ENCODE measurements around the gene NETO2. TPM values are rescaled to one million over a fixed set of nuclear protein-coding genes. Genes with fewer than 3 reads are reported as not detected.

Gene NETO2
- total and polyA plus RNA-seq, 2 donors (not counting 1 experiment from before 2014, with no cell fraction given) = 3.0 to 13.2 TPM

DNA sequence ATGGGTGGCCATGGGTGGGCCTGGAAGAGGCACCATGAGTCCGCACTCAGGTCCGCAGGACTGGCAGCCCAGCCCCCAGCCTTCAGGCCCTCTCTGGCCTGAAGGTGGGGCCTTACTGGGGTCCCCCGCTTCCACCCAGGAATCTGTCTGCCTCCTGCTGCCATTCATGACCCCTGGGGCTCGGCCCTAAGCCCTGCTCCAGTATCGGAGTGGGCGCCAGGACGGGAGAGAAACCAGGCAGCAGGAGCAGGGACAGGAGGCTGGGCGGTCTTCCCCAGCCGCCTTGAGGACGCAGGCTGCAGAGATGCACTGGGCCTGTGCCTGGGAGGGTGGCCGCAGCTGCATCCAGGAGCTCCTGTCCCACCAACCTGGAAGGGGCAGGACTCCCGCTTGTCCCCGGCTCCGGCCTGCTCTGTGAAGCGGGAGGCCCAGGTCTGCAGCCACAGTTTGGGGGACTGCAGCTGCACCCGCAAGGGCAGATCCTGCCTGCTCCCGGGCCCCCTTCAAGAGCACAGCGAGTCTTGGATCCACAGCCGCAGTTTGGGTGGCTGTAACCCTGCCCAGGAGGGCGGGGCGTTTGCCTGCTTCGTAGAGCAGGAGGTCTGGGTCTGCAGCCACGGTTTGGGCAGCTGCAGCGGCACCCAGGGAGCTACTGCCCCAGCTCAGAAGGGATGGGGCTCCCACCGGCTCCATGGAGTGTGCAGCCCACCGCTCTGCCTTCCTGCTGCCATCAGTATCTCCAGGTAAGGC is 88.4 kb downstream of the NETO2 start:
- Histone ChIP-seq H3K4me2 (ENCODE audit: extremely low read depth, insufficient read depth, low read length) (no peak overlapping the region), H4K20me1 (ENCODE audit: control insufficient read depth, extremely low read depth, insufficient read depth, low read length) (no peaks in the 10 kb centered on the region), H3K4me1 (ENCODE audit: control insufficient read depth, extremely low read depth, insufficient read depth, low read length) (no peaks in the 10 kb centered on the region), H3K27me3 (ENCODE audit: control insufficient read depth, insufficient read depth, low read length) (no peaks in the 10 kb centered on the region), H3K36me3 (ENCODE audit: control insufficient read depth, insufficient read depth, low read length) (no peaks in the 10 kb centered on the region), H3K9me3 (ENCODE audit: control insufficient read depth, insufficient read depth, low read depth, low read length) (no peaks in the 10 kb centered on the region), H2AFZ (ENCODE audit: low read length) (no peak overlapping the region), H3K79me2 (ENCODE audit: control insufficient read depth, insufficient read depth, low read length) (no peaks in the 10 kb centered on the region), H3K9ac (ENCODE audit: insufficient read depth, low read length) (no peak overlapping the region), H3K27ac (ENCODE audit: insufficient read depth, low read length) (no peak overlapping the region), H3K4me3 (replicated peaks in 1 of 4; ENCODE audit: control extremely low read depth in 1 of 4, insufficient read depth in 1 of 4, low read depth in 3 of 4, low read length in 4 of 4) (no peak overlapping the region)
- DNase-seq (ENCODE audit: low read depth in 2 of 2) = no peak
- TF ChIP-seq, protein P1, sequence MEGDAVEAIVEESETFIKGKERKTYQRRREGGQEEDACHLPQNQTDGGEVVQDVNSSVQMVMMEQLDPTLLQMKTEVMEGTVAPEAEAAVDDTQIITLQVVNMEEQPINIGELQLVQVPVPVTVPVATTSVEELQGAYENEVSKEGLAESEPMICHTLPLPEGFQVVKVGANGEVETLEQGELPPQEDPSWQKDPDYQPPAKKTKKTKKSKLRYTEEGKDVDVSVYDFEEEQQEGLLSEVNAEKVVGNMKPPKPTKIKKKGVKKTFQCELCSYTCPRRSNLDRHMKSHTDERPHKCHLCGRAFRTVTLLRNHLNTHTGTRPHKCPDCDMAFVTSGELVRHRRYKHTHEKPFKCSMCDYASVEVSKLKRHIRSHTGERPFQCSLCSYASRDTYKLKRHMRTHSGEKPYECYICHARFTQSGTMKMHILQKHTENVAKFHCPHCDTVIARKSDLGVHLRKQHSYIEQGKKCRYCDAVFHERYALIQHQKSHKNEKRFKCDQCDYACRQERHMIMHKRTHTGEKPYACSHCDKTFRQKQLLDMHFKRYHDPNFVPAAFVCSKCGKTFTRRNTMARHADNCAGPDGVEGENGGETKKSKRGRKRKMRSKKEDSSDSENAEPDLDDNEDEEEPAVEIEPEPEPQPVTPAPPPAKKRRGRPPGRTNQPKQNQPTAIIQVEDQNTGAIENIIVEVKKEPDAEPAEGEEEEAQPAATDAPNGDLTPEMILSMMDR (conservative IDR thresholded peaks at IDR 0.05 in 1 of 2, IDR thresholded peaks at IDR 0.05 in 1 of 2; ENCODE audit: low read depth in 1 of 2, low read length in 2 of 2) = no peak
- TF ChIP-seq EZH2 (IDR thresholded peaks at IDR 0.05; ENCODE audit: low read length, missing control alignments) = no peak

- TF ChIP-seq, protein P1 (conservative IDR thresholded peaks at IDR 0.05 in 1 of 2, IDR thresholded peaks at IDR 0.05 in 1 of 2; ENCODE audit: low read depth in 1 of 2, low read length in 2 of 2) = no peak
- TF ChIP-seq EZH2 (IDR thresholded peaks at IDR 0.05; ENCODE audit: low read length, missing control alignments) = no peak
- H3K4me3 ChIP-seq (replicated peaks in 1 of 4; ENCODE audit: control extremely low read depth in 1 of 4, insufficient read depth in 1 of 4, low read depth in 3 of 4, low read length in 4 of 4) = no peak overlapping the region
- no peak overlapping the region for H3K4me2 ChIP-seq (ENCODE audit: extremely low read depth, insufficient read depth, low read length)
- DNase-seq (ENCODE audit: low read depth in 2 of 2) = no peak
- H2AFZ ChIP-seq (ENCODE audit: low read length) = no peak overlapping the region
- H4K20me1 ChIP-seq (ENCODE audit: control insufficient read depth, extremely low read depth, insufficient read depth, low read length) = no peaks in the 10 kb centered on the region
- H3K9me3 ChIP-seq (ENCODE audit: control insufficient read depth, insufficient read depth, low read depth, low read length) = no peaks in the 10 kb centered on the region
- H3K9ac ChIP-seq (ENCODE audit: insufficient read depth, low read length) = no peak overlapping the region
- H3K79me2 ChIP-seq (ENCODE audit: control insufficient read depth, insufficient read depth, low read length) = no peaks in the 10 kb centered on the region
- H3K27me3 ChIP-seq (ENCODE audit: control insufficient read depth, insufficient read depth, low read length) = no peaks in the 10 kb centered on the region
- H3K36me3 ChIP-seq (ENCODE audit: control insufficient read depth, insufficient read depth, low read length) = no peaks in the 10 kb centered on the region
- H3K4me1 ChIP-seq (ENCODE audit: control insufficient read depth, extremely low read depth, insufficient read depth, low read length) = no peaks in the 10 kb centered on the region
- H3K27ac ChIP-seq (ENCODE audit: insufficient read depth, low read length) = no peak overlapping the region
Observed at GRCh38 chr16:47054306-47054705, 89.4 kb downstream of the NETO2 start.

DNA sequence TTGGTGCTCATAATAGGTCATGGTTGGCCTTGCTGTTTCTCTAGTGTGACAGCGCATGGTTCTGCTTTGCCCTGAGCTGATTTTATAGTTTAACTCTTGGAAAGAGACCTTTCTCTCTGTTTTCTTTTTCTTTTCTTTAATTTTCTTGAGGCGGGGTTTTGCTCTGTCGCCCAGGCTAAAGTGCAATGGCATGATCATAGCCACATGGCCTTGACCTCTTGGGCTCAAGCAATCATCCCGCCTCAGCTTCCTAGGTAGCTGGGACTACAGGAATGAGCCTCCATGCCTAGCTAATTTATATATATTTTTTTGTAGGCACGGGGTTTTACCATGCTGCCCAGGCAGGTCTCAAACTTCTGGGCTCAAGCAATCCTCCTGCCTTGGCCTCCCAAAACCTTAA is 89.8 kb downstream of the NETO2 start:
- Histone ChIP-seq H4K20me1 (ENCODE audit: control insufficient read depth, extremely low read depth, insufficient read depth, low read length) (no peaks in the 10 kb centered on the region), H3K9me3 (ENCODE audit: control insufficient read depth, insufficient read depth, low read depth, low read length) (no peaks in the 10 kb centered on the region), H3K27me3 (ENCODE audit: control insufficient read depth, insufficient read depth, low read length) (no peaks in the 10 kb centered on the region), H3K27ac (ENCODE audit: insufficient read depth, low read length) (no peak overlapping the region), H3K4me2 (ENCODE audit: extremely low read depth, insufficient read depth, low read length) (no peak overlapping the region), H3K4me1 (ENCODE audit: control insufficient read depth, extremely low read depth, insufficient read depth, low read length) (no peaks in the 10 kb centered on the region), H2AFZ (ENCODE audit: low read length) (no peak overlapping the region), H3K9ac (ENCODE audit: insufficient read depth, low read length) (no peak overlapping the region), H3K4me3 (replicated peaks in 1 of 4; ENCODE audit: control extremely low read depth in 1 of 4, insufficient read depth in 1 of 4, low read depth in 3 of 4, low read length in 4 of 4) (no peak overlapping the region), H3K36me3 (ENCODE audit: control insufficient read depth, insufficient read depth, low read length) (no peaks in the 10 kb centered on the region), H3K79me2 (ENCODE audit: control insufficient read depth, insufficient read depth, low read length) (no peaks in the 10 kb centered on the region)
- TF ChIP-seq, protein P1 (conservative IDR thresholded peaks at IDR 0.05 in 1 of 2, IDR thresholded peaks at IDR 0.05 in 1 of 2; ENCODE audit: low read depth in 1 of 2, low read length in 2 of 2) = no peak
- no peak for TF ChIP-seq EZH2 (IDR thresholded peaks at IDR 0.05; ENCODE audit: low read length, missing control alignments)
- DNase-seq (ENCODE audit: low read depth in 2 of 2) = no peak
